ENCODE results near the gene CMTR1. TPM values are rescaled to one million over a fixed set of nuclear protein-coding genes. Genes with fewer than 3 reads are reported as not detected.

CMTR1 gene
- total RNA-seq, 1 experiment from 2014 or later, result 34.8 TPM

GRCh38 chr6:37523412-37523811 is 90.4 kb downstream of the CMTR1 start:
- Mint-ChIP-seq H3K36me3 (ENCODE audit: insufficient read depth in 1 of 3, low read depth in 3 of 3) (no peaks in the 10 kb centered on the region), H3K4me1 (peaks cover 10 to 17% of the 10 kb centered on the region in 2 experiments), H3K27ac (no peak overlapping the region), H3K4me3 (no peak overlapping the region), H3K9me3 (no peaks in the 10 kb centered on the region; a peak in 2 of 5 replicates), H3K27me3 (ENCODE audit: low read depth) (peaks cover 25% of the 10 kb centered on the region)
- no peak overlapping the region for H3K4me2 ChIP-seq (ENCODE audit: insufficient read depth, insufficient read length, low read length)
- no peak overlapping the region for H3K4ac ChIP-seq (ENCODE audit: low read depth, low read length)
- no peak overlapping the region for H3T11ph ChIP-seq (ENCODE audit: low read length)
- H2AFZ ChIP-seq (ENCODE audit: low read length), result no peak overlapping the region
- no peaks in the 10 kb centered on the region for H3K79me2 ChIP-seq (ENCODE audit: insufficient read depth, low read length)
- H2BK20ac ChIP-seq (ENCODE audit: low read depth, low read length, poor library complexity, severe bottlenecking), result no peak overlapping the region
- H2BK5ac ChIP-seq (ENCODE audit: insufficient read length, low read length), result no peak overlapping the region
- H4K5ac ChIP-seq (ENCODE audit: insufficient read length, low read depth, low read length), result no peak overlapping the region
- H3K27me3 ChIP-seq (ENCODE audit: insufficient read depth, low read length), result no peaks in the 10 kb centered on the region
- H2BK15ac ChIP-seq (ENCODE audit: low read depth, low read length), result no peak overlapping the region
- no CpG with 5 or more reads among the region's 7 CpGs for WGBS (ENCODE audit: extremely low coverage, insufficient read length, low lambda C conversion rate)
- H3K27ac ChIP-seq (ENCODE audit: insufficient read length, low read depth, low read length), result no peak overlapping the region
- no peak overlapping the region for H3K56ac ChIP-seq (ENCODE audit: insufficient read length, low read depth, low read length)
- H3K4me1 ChIP-seq (ENCODE audit: insufficient read depth, low read length), result no peaks in the 10 kb centered on the region
- H4K8ac ChIP-seq (replicated peaks; ENCODE audit: insufficient read length, low read depth, low read length), result no peak overlapping the region
- H4K20me1 ChIP-seq (ENCODE audit: control insufficient read depth, insufficient read depth, insufficient read length), result no peaks in the 10 kb centered on the region
- no peaks in the 10 kb centered on the region for H3K9me3 ChIP-seq (ENCODE audit: control insufficient read depth, low read depth, low read length)
- no peaks in the 10 kb centered on the region for H3K23me2 ChIP-seq (ENCODE audit: insufficient read length, low read depth, low read length, poor library complexity, severe bottlenecking)
- H3K18ac ChIP-seq (ENCODE audit: insufficient read length, low read depth, low read length), result no peak overlapping the region
- DNase-seq, result no peak
- no peak overlapping the region for H3K14ac ChIP-seq (ENCODE audit: insufficient read depth, low read length)
- no peak overlapping the region for H4K91ac ChIP-seq (ENCODE audit: insufficient read length, low read depth, low read length)
- H3K23ac ChIP-seq (ENCODE audit: insufficient read length, low read depth, low read length), result no peak overlapping the region
- no peaks in the 10 kb centered on the region for H3K79me1 ChIP-seq (ENCODE audit: insufficient read depth, low read depth, low read length, poor library complexity, severe bottlenecking)
- H2BK12ac ChIP-seq (ENCODE audit: insufficient read length, low read depth, low read length), result no peak overlapping the region
- no peak overlapping the region for H3K9ac ChIP-seq (ENCODE audit: extremely low read depth, insufficient read length, low read length)
- no peak for TF ChIP-seq CTCF (conservative IDR thresholded peaks at IDR 0.05)
- no peak overlapping the region for H2AK5ac ChIP-seq (ENCODE audit: insufficient read length, low read length)
- H2BK120ac ChIP-seq (ENCODE audit: low read depth, low read length, poor library complexity, severe bottlenecking), result no peak overlapping the region

Measured in H9 (cell line).